WTC11 (cell line): ENCODE results near the gene CCNL1. TPM values are rescaled to one million over a fixed set of nuclear protein-coding genes. Genes with fewer than 3 reads are reported as not detected.

Experiments used
- ATAC-seq: fragments of 200-7000 bp; cut with Tn5 transposase; 2 replicates; pipeline ENCODE4 v1.10.0; 2021; ENCODE audit warnings: mild to moderate bottlenecking, moderate library complexity
- CTCF ChIA-PET: fragments of 300-600 bp; sonication (Branson Sonifier 250); formaldehyde crosslinking; loops from one replicate; lab custom pipeline; 2021; ENCODE audit warnings: antibody characterized with exemption; lab: Charles Lee
- POLR2A ChIA-PET: fragments of 350-600 bp; sonication (Branson Sonifier 250); formaldehyde crosslinking; loops from one replicate; lab custom pipeline; 2021; ENCODE audit warnings: antibody characterized with exemption; lab: Charles Lee
- DNase-seq: peaks from one replicate; pipeline ENCODE4 v3.0.0; 2021; ENCODE audit warnings: low spot score
- H3K27ac Mint-ChIP-seq: 2 replicates; pipeline ENCODE4 v1.8.0; 2021; ENCODE audit warnings: mixed read lengths
- H3K27me3 Mint-ChIP-seq: 2 replicates; pipeline ENCODE4 v1.8.0; 2021; ENCODE audit warnings: low read depth, mild to moderate bottlenecking, moderate library complexity, mixed read lengths
- H3K36me3 Mint-ChIP-seq: 2 replicates; pipeline ENCODE4 v1.8.0; 2021; ENCODE audit warnings: mixed read lengths
- H3K4me1 Mint-ChIP-seq: 2 replicates; pipeline ENCODE4 v1.8.0; 2022; ENCODE audit warnings: mixed read lengths
- H3K4me3 Mint-ChIP-seq: 2 replicates; pipeline ENCODE4 v1.8.0; 2021; ENCODE audit warnings: mild to moderate bottlenecking, moderate library complexity, mixed read lengths
- H3K9me3 Mint-ChIP-seq: 2 replicates; pipeline ENCODE4 v1.8.0; 2021; ENCODE audit warnings: mixed read lengths
- CBFB ChIP-seq: sonication (generic); formaldehyde crosslinking; IDR thresholded peaks from 2 replicates; pipeline ENCODE4 v1.8.1; 2022; ENCODE audit warnings: mild to moderate bottlenecking, low read depth, missing genetic modification reagents
- CREB1 ChIP-seq: sonication (generic); formaldehyde crosslinking; IDR thresholded peaks from 2 replicates; pipeline ENCODE4 v1.8.0; 2023; ENCODE audit warnings: mild to moderate bottlenecking, missing genetic modification reagents
- CREM ChIP-seq: sonication (generic); formaldehyde crosslinking; IDR thresholded peaks from 2 replicates; pipeline ENCODE4 v1.8.1; 2022; ENCODE audit warnings: mild to moderate bottlenecking, missing genetic modification reagents, moderate library complexity
- ELF4 ChIP-seq: sonication (generic); formaldehyde crosslinking; IDR thresholded peaks from 2 replicates; pipeline ENCODE4 v1.8.1; 2022; ENCODE audit warnings: low read depth, mild to moderate bottlenecking, moderate library complexity, missing genetic modification reagents
- ESRRA ChIP-seq: sonication (generic); formaldehyde crosslinking; IDR thresholded peaks from 2 replicates; pipeline ENCODE4 v1.8.1; 2022; ENCODE audit warnings: mild to moderate bottlenecking, missing genetic modification reagents, borderline replicate concordance
- FOXJ3 ChIP-seq: sonication (generic); formaldehyde crosslinking; IDR thresholded peaks from 2 replicates; pipeline ENCODE4 v1.9.0; 2021; ENCODE audit warnings: missing genetic modification reagents, mild to moderate bottlenecking, borderline replicate concordance
- FOXK1 ChIP-seq: sonication (generic); formaldehyde crosslinking; IDR thresholded peaks from 2 replicates; pipeline ENCODE4 v1.8.0; 2022; ENCODE audit warnings: mild to moderate bottlenecking, moderate library complexity, missing genetic modification reagents
- FOXP1 ChIP-seq: sonication (generic); formaldehyde crosslinking; IDR thresholded peaks from 2 replicates; pipeline ENCODE4 v1.8.0; 2022; ENCODE audit warnings: missing genetic modification reagents, mild to moderate bottlenecking, moderate library complexity, borderline replicate concordance
- HMGA2 ChIP-seq: fragments of 250-450 bp; sonication (Bioruptor Pico); IDR thresholded peaks from 2 replicates; pipeline ENCODE4 v1.4.0; 2021; ENCODE audit warnings: mild to moderate bottlenecking, moderate library complexity
- IRF2 ChIP-seq: sonication (generic); formaldehyde crosslinking; IDR thresholded peaks from 2 replicates; pipeline ENCODE4 v1.8.0; 2022; ENCODE audit warnings: low read depth, missing genetic modification reagents, borderline replicate concordance
- MYBL2 ChIP-seq: sonication (generic); formaldehyde crosslinking; IDR thresholded peaks from 2 replicates; pipeline ENCODE4 v1.8.1; 2023; ENCODE audit warnings: mild to moderate bottlenecking, moderate library complexity, missing genetic modification reagents
- SOX15 ChIP-seq: fragments of 250-450 bp; sonication (Bioruptor Pico); IDR thresholded peaks from 2 replicates; pipeline ENCODE4 v1.9.0; 2021; ENCODE audit warnings: mild to moderate bottlenecking
- ZNF317 ChIP-seq: sonication (generic); formaldehyde crosslinking; IDR thresholded peaks from 2 replicates; pipeline ENCODE4 v1.8.1; 2023; ENCODE audit warnings: low read depth, mild to moderate bottlenecking, moderate library complexity, missing genetic modification reagents, borderline replicate concordance
- ZNF423 ChIP-seq: fragments of 250-450 bp; sonication (Bioruptor Pico); IDR thresholded peaks from 2 replicates; pipeline ENCODE4 v2.1.2; 2022; ENCODE audit warnings: mild to moderate bottlenecking, moderate library complexity
- total RNA-seq: library from RNA; stranded (reverse); gene quantifications from 3 replicates; pipeline ENCODE4 v1.2.3, GENCODE V29; 2021
- TF ChIP-seq, protein P1 (sequence below): fragments of 250-450 bp; sonication (Bioruptor Pico); IDR thresholded peaks from 2 replicates; pipeline ENCODE4 v1.8.0; 2021; ENCODE audit warnings: mild to moderate bottlenecking
- TF ChIP-seq, protein P2 (sequence below): sonication (generic); formaldehyde crosslinking; IDR thresholded peaks from 2 replicates; pipeline ENCODE4 v1.8.1; 2023; ENCODE audit warnings: mild to moderate bottlenecking, moderate library complexity, missing genetic modification reagents
- TF ChIP-seq, protein P3 (sequence below): sonication (generic); formaldehyde crosslinking; IDR thresholded peaks from 2 replicates; pipeline ENCODE4 v1.8.0; 2022; ENCODE audit warnings: mild to moderate bottlenecking, missing genetic modification reagents
- TF ChIP-seq, protein P4 (sequence below): sonication (generic); formaldehyde crosslinking; IDR thresholded peaks from 2 replicates; pipeline ENCODE4 v1.8.0; 2023; ENCODE audit warnings: mild to moderate bottlenecking, missing genetic modification reagents
- TF ChIP-seq, protein P5 (sequence below): fragments of 250-450 bp; sonication (Bioruptor Pico); IDR thresholded peaks from 2 replicates; pipeline ENCODE4 v1.9.0; 2021; ENCODE audit warnings: mild to moderate bottlenecking
- TF ChIP-seq, protein P6 (sequence below): fragments of 250-450 bp; sonication (Bioruptor Pico); conservative IDR thresholded peaks from 2 replicates; pipeline ENCODE4 v1.9.0; 2021; ENCODE audit warnings: mild to moderate bottlenecking
- TF ChIP-seq, protein P7 (sequence below): sonication (generic); formaldehyde crosslinking; IDR thresholded peaks from 2 replicates; pipeline ENCODE4 v1.8.1; 2022; ENCODE audit warnings: mild to moderate bottlenecking, missing genetic modification reagents, moderate library complexity, borderline replicate concordance
- TF ChIP-seq, protein P8 (sequence below): sonication (generic); formaldehyde crosslinking; IDR thresholded peaks from 2 replicates; pipeline ENCODE4 v1.8.0; 2022; ENCODE audit warnings: mild to moderate bottlenecking, missing genetic modification reagents
- TF ChIP-seq, protein P9 (sequence below): fragments of 250-450 bp; sonication (Bioruptor Pico); IDR thresholded peaks from 2 replicates; pipeline ENCODE4 v1.9.0; 2021; ENCODE audit warnings: moderate library complexity, mild to moderate bottlenecking, inconsistent platforms, borderline replicate concordance

CCNL1 gene
- total RNA-seq, 1 experiment from 2014 or later: 79.6 TPM

DNA sequence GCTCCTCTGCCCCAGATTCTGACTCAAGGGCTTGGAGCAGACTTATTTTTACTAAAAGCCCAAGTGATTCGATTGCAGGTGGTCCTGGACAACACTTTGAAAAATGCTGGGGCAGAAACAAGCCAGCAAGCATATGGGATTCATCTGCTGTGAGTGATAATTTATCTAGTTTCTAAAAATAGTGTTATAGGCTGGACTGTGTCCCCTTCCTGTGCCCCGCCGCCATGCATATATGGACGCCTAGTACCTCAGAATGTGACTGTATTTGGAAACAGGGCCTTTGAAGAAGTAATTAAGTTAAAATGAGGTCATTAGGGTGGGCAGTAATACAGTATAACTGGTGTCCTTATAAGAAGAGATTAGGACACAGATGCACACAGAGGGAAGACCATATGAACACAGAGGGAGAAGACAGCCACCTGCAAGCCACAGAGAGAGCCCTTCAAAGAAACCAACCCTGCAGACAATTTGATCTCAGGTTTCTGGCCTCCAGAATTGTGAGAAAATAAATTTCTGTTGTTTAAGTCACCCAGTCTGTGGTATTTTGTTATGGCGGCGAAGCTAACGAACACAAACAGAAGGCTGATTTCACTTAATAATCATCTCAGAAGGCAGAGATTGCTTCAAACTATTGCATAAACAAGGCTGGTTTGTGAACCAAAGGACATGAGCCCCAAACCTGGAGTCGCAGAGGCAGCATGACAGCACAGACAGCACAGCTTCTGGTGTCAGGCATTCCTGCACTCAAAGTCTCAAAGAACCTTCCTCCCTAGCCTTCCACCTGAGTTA, 59.1 kb downstream of the CCNL1 start:
- Mint-ChIP-seq H3K27me3 (no peaks in the 10 kb centered on the region), H3K27ac (no peak overlapping the region), H3K9me3 (no peaks in the 10 kb centered on the region), H3K4me3 (no peak overlapping the region), H3K4me1 (peaks cover 20% of the 10 kb centered on the region), H3K36me3 (no peaks in the 10 kb centered on the region)
- ATAC-seq: no peak
- no peak for TF ChIP-seq FOXP1 (CRISPR knock-in tag)
- no peak for TF ChIP-seq ZNF317 (CRISPR knock-in tag)
- TF ChIP-seq CREB1 (CRISPR knock-in tag): no peak
- TF ChIP-seq, protein P1, sequence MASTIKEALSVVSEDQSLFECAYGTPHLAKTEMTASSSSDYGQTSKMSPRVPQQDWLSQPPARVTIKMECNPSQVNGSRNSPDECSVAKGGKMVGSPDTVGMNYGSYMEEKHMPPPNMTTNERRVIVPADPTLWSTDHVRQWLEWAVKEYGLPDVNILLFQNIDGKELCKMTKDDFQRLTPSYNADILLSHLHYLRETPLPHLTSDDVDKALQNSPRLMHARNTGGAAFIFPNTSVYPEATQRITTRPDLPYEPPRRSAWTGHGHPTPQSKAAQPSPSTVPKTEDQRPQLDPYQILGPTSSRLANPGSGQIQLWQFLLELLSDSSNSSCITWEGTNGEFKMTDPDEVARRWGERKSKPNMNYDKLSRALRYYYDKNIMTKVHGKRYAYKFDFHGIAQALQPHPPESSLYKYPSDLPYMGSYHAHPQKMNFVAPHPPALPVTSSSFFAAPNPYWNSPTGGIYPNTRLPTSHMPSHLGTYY: no peak
- no peak for TF ChIP-seq ZNF423
- TF ChIP-seq SOX15: no peak
- TF ChIP-seq IRF2 (CRISPR knock-in tag): no peak
- TF ChIP-seq, protein P2, sequence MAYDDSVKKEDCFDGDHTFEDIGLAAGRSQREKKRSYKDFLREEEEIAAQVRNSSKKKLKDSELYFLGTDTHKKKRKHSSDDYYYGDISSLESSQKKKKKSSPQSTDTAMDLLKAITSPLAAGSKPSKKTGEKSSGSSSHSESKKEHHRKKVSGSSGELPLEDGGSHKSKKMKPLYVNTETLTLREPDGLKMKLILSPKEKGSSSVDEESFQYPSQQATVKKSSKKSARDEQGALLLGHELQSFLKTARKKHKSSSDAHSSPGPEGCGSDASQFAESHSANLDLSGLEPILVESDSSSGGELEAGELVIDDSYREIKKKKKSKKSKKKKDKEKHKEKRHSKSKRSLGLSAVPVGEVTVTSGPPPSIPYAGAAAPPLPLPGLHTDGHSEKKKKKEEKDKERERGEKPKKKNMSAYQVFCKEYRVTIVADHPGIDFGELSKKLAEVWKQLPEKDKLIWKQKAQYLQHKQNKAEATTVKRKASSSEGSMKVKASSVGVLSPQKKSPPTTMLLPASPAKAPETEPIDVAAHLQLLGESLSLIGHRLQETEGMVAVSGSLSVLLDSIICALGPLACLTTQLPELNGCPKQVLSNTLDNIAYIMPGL (CRISPR knock-in tag): no peak
- TF ChIP-seq, protein P3, sequence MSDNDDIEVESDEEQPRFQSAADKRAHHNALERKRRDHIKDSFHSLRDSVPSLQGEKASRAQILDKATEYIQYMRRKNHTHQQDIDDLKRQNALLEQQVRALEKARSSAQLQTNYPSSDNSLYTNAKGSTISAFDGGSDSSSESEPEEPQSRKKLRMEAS (CRISPR knock-in tag): no peak
- TF ChIP-seq, protein P4, sequence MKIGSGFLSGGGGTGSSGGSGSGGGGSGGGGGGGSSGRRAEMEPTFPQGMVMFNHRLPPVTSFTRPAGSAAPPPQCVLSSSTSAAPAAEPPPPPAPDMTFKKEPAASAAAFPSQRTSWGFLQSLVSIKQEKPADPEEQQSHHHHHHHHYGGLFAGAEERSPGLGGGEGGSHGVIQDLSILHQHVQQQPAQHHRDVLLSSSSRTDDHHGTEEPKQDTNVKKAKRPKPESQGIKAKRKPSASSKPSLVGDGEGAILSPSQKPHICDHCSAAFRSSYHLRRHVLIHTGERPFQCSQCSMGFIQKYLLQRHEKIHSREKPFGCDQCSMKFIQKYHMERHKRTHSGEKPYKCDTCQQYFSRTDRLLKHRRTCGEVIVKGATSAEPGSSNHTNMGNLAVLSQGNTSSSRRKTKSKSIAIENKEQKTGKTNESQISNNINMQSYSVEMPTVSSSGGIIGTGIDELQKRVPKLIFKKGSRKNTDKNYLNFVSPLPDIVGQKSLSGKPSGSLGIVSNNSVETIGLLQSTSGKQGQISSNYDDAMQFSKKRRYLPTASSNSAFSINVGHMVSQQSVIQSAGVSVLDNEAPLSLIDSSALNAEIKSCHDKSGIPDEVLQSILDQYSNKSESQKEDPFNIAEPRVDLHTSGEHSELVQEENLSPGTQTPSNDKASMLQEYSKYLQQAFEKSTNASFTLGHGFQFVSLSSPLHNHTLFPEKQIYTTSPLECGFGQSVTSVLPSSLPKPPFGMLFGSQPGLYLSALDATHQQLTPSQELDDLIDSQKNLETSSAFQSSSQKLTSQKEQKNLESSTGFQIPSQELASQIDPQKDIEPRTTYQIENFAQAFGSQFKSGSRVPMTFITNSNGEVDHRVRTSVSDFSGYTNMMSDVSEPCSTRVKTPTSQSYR (CRISPR knock-in tag): no peak
- TF ChIP-seq MYBL2 (CRISPR knock-in tag): no peak
- TF ChIP-seq, protein P5, sequence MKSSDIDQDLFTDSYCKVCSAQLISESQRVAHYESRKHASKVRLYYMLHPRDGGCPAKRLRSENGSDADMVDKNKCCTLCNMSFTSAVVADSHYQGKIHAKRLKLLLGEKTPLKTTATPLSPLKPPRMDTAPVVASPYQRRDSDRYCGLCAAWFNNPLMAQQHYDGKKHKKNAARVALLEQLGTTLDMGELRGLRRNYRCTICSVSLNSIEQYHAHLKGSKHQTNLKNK (CRISPR knock-in tag): no peak
- TF ChIP-seq, protein P6, sequence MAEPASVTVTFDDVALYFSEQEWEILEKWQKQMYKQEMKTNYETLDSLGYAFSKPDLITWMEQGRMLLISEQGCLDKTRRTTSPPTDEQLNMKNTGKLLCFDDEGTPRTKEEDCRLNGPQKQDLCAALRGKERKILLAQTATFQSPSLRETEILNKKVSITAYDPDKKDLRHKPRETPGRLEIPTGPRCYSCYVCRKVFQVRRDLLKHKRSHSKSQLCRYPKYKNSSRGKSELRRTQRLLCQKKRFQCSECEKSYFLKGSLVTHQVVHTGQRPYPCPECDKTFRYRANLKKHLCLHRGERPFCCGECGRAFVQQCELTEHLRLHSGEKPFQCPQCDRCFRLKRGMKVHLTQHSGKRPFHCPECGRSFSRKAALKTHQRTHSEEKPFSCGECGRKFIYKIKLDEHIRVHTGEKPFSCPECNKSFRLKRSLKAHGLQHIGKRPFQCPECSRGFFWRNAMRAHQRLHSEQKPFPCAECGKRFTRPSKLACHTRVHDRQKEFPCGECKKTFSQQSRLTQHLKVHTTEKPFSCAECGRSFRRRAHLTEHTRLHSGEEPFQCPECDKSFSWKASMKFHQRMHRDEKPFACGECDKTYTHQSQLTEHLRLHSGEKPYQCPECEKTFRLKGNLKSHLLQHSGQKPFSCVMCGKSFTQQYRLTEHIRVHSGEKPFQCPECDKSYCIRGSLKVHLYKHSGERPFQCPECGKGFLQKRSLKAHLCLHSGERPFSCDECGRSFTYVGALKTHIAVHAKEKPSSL (CRISPR knock-in tag): no peak
- TF ChIP-seq, protein P7, sequence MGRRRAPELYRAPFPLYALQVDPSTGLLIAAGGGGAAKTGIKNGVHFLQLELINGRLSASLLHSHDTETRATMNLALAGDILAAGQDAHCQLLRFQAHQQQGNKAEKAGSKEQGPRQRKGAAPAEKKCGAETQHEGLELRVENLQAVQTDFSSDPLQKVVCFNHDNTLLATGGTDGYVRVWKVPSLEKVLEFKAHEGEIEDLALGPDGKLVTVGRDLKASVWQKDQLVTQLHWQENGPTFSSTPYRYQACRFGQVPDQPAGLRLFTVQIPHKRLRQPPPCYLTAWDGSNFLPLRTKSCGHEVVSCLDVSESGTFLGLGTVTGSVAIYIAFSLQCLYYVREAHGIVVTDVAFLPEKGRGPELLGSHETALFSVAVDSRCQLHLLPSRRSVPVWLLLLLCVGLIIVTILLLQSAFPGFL: no peak
- POLR2A ChIA-PET: no interaction called here
- no peak for DNase-seq
- CTCF ChIA-PET: no interaction called here

DNA sequence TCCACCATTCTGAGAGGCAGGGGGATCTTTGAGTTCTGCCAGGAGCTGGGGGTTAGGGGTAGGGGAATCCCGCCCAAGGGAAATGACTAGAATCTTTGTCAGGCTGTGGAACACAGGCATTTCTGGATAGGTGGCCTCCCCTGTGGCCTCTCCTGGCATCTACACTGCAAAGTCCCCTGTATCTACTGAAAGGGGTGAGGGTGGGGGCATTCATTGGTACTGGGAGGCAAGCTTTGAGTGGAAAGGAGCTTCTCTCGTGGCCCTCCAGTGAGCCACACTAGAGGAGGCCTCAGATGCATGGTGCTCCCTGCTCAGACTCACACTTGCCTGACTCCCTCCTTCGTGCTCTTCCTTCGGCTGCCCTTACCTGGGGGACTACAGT, 59.9 kb downstream of the CCNL1 start:
- peaks cover 15% of the 10 kb centered on the region; the same call in 1 of the 2 replicates for H3K4me1 Mint-ChIP-seq
- H3K36me3 Mint-ChIP-seq: no peaks in the 10 kb centered on the region
- no peak for ATAC-seq
- CTCF ChIA-PET: no interaction called here
- H3K27ac Mint-ChIP-seq: no peak overlapping the region
- no peak for DNase-seq
- H3K4me3 Mint-ChIP-seq: no peak overlapping the region
- POLR2A ChIA-PET: no interaction called here
- no peaks in the 10 kb centered on the region for H3K27me3 Mint-ChIP-seq
- H3K9me3 Mint-ChIP-seq: no peaks in the 10 kb centered on the region
- TF ChIP-seq FOXK1: no peak
- TF ChIP-seq FOXJ3: no peak
- no peak for TF ChIP-seq ZNF317 (CRISPR knock-in tag)
- TF ChIP-seq CBFB (CRISPR knock-in tag): no peak
- TF ChIP-seq CREM (CRISPR knock-in tag): no peak
- TF ChIP-seq, protein P8, sequence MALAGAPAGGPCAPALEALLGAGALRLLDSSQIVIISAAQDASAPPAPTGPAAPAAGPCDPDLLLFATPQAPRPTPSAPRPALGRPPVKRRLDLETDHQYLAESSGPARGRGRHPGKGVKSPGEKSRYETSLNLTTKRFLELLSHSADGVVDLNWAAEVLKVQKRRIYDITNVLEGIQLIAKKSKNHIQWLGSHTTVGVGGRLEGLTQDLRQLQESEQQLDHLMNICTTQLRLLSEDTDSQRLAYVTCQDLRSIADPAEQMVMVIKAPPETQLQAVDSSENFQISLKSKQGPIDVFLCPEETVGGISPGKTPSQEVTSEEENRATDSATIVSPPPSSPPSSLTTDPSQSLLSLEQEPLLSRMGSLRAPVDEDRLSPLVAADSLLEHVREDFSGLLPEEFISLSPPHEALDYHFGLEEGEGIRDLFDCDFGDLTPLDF (CRISPR knock-in tag): no peak
- TF ChIP-seq, protein P9, sequence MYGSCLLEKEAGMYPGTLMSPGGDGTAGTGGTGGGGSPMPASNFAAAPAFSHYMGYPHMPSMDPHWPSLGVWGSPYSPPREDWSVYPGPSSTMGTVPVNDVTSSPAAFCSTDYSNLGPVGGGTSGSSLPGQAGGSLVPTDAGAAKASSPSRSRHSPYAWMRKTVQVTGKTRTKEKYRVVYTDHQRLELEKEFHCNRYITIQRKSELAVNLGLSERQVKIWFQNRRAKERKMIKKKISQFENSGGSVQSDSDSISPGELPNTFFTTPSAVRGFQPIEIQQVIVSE (CRISPR knock-in tag): no peak
- TF ChIP-seq HMGA2 (CRISPR knock-in tag): no peak
- TF ChIP-seq ELF4 (CRISPR knock-in tag): no peak
- TF ChIP-seq ESRRA (CRISPR knock-in tag): no peak
